Measurements from ENCODE around the gene LRRC8E.
A peak's percentile ranks its signal among the peaks of the same experiment; 100 is the strongest.

The LRRC8E gene

GRCh38 chr19:7904074-7905020, 16.0 kb downstream of the LRRC8E start:
- TF ChIP-seq POLR2A (IDR thresholded peaks at IDR 0.05; ENCODE audit: low read depth, low read length) (0 out of 2 replicates have a peak, but pooled peaks have one; percentile 10), SPI1 (IDR thresholded peaks at IDR 0.05; ENCODE audit: low read depth, low read length) (no peak), POU2F2 (IDR thresholded peaks at IDR 0.05; ENCODE audit: low read depth, low read length) (no peak), POLR2AphosphoS5 (IDR thresholded peaks at IDR 0.05; ENCODE audit: low read depth, low read length) (no peak), PAX5 (IDR thresholded peaks at IDR 0.05; ENCODE audit: insufficient read depth, low read length, severe bottlenecking) (no peak), TAF1 (IDR thresholded peaks at IDR 0.05; ENCODE audit: low read depth, low read length) (0 out of 2 replicates have a peak, but pooled peaks have one; percentile 3)
- peak; percentile 58 for FAIRE-seq
- DNase-seq (ENCODE audit: insufficient read length, low spot score), result peak; percentile 79

GRCh38 chr19:7905268-7905667, 17.0 kb downstream of the LRRC8E start:
- TF ChIP-seq POU2F2 (IDR thresholded peaks at IDR 0.05; ENCODE audit: low read depth, low read length) (no peak), PAX5 (IDR thresholded peaks at IDR 0.05; ENCODE audit: insufficient read depth, low read length, severe bottlenecking) (no peak), POLR2A (IDR thresholded peaks at IDR 0.05; ENCODE audit: low read depth, low read length) (no peak), POLR2AphosphoS5 (IDR thresholded peaks at IDR 0.05; ENCODE audit: low read depth, low read length) (no peak), SPI1 (IDR thresholded peaks at IDR 0.05; ENCODE audit: low read depth, low read length) (no peak), TAF1 (IDR thresholded peaks at IDR 0.05; ENCODE audit: low read depth, low read length) (no peak)
- no peak for DNase-seq (ENCODE audit: insufficient read length, low spot score)
- FAIRE-seq, result no peak

- FAIRE-seq (no peak), DNase-seq (ENCODE audit: insufficient read length, low spot score) (no peak)
- TF ChIP-seq POLR2A (IDR thresholded peaks at IDR 0.05; ENCODE audit: low read depth, low read length) (no peak), PAX5 (IDR thresholded peaks at IDR 0.05; ENCODE audit: insufficient read depth, low read length, severe bottlenecking) (no peak), TAF1 (IDR thresholded peaks at IDR 0.05; ENCODE audit: low read depth, low read length) (no peak), SPI1 (IDR thresholded peaks at IDR 0.05; ENCODE audit: low read depth, low read length) (no peak), POU2F2 (IDR thresholded peaks at IDR 0.05; ENCODE audit: low read depth, low read length) (no peak), POLR2AphosphoS5 (IDR thresholded peaks at IDR 0.05; ENCODE audit: low read depth, low read length) (no peak)
Measured at GRCh38 chr19:7905859-7906258, 17.5 kb downstream of the LRRC8E start.

GRCh38 chr19:7907122-7907521, 18.8 kb downstream of the LRRC8E start:
- DNase-seq (ENCODE audit: insufficient read length, low spot score), result no peak

GRCh38 chr19:7907544-7907943, 19.2 kb downstream of the LRRC8E start:
- no peak for TF ChIP-seq POLR2A (IDR thresholded peaks at IDR 0.05; ENCODE audit: low read depth, low read length)
- TF ChIP-seq PAX5 (IDR thresholded peaks at IDR 0.05; ENCODE audit: insufficient read depth, low read length, severe bottlenecking), result no peak
- no peak for TF ChIP-seq TAF1 (IDR thresholded peaks at IDR 0.05; ENCODE audit: low read depth, low read length)
- DNase-seq (ENCODE audit: insufficient read length, low spot score) (no peak), FAIRE-seq (no peak)

More at GRCh38 chr19:7907122-7907521, 18.8 kb downstream of the LRRC8E start:
- FAIRE-seq, result no peak
- TF ChIP-seq POLR2A (IDR thresholded peaks at IDR 0.05; ENCODE audit: low read depth, low read length), result no peak
- TF ChIP-seq POLR2AphosphoS5 (IDR thresholded peaks at IDR 0.05; ENCODE audit: low read depth, low read length), result peak; percentile 44; the same call in 1 of the 2 replicates

- no peak for TF ChIP-seq TAF1 (IDR thresholded peaks at IDR 0.05; ENCODE audit: low read depth, low read length)
- TF ChIP-seq SPI1 (IDR thresholded peaks at IDR 0.05; ENCODE audit: low read depth, low read length), result no peak
- TF ChIP-seq POU2F2 (IDR thresholded peaks at IDR 0.05; ENCODE audit: low read depth, low read length), result no peak
- no peak for TF ChIP-seq POLR2A (IDR thresholded peaks at IDR 0.05; ENCODE audit: low read depth, low read length)
- no peak for TF ChIP-seq POLR2AphosphoS5 (IDR thresholded peaks at IDR 0.05; ENCODE audit: low read depth, low read length)
- no peak for TF ChIP-seq PAX5 (IDR thresholded peaks at IDR 0.05; ENCODE audit: insufficient read depth, low read length, severe bottlenecking)
- DNase-seq (ENCODE audit: insufficient read length, low spot score), result no peak
- FAIRE-seq, result no peak
Measured at GRCh38 chr19:7908078-7908699, 19.9 kb downstream of the LRRC8E start.

GRCh38 chr19:7908742-7909461, 20.6 kb downstream of the LRRC8E start:
- DNase-seq (ENCODE audit: insufficient read length, low spot score) (no peak), FAIRE-seq (no peak)
- no peak for TF ChIP-seq TAF1 (IDR thresholded peaks at IDR 0.05; ENCODE audit: low read depth, low read length)
- no peak for TF ChIP-seq POU2F2 (IDR thresholded peaks at IDR 0.05; ENCODE audit: low read depth, low read length)
- no peak for TF ChIP-seq POLR2AphosphoS5 (IDR thresholded peaks at IDR 0.05; ENCODE audit: low read depth, low read length)
- TF ChIP-seq POLR2A (IDR thresholded peaks at IDR 0.05; ENCODE audit: low read depth, low read length), result no peak
- TF ChIP-seq PAX5 (IDR thresholded peaks at IDR 0.05; ENCODE audit: insufficient read depth, low read length, severe bottlenecking), result no peak
- no peak for TF ChIP-seq SPI1 (IDR thresholded peaks at IDR 0.05; ENCODE audit: low read depth, low read length)

GRCh38 chr19:7909471-7910067, 21.3 kb downstream of the LRRC8E start:
- DNase-seq (ENCODE audit: insufficient read length, low spot score) (no peak), FAIRE-seq (no peak)
- TF ChIP-seq POLR2AphosphoS5 (IDR thresholded peaks at IDR 0.05; ENCODE audit: low read depth, low read length), result no peak
